Transverse colon (tissue), 4 donors: ENCODE data around the gene CRYBA4. TPM values are rescaled to one million over a fixed set of nuclear protein-coding genes. Genes with fewer than 3 reads are reported as not detected.

Source experiments
- DNase-seq: peaks from one replicate; pipeline ENCODE4 v3.0.0-alpha.2; 2019
- H3K27ac ChIP-seq, 4 donors: fragments of 200-600 bp; sonication (generic); 2 replicates each; pipeline ENCODE4 v1.5.1; 2016 to 2018; ENCODE audit warnings: inconsistent platforms in 4 of 4
- H3K27me3 ChIP-seq: fragments of 200-600 bp; sonication (generic); 2 replicates; pipeline ENCODE4 v1.5.1; 2017; ENCODE audit warnings: inconsistent platforms
- H3K36me3 ChIP-seq, 4 donors: fragments of 200-600 bp; sonication (generic); 2 replicates each; pipeline ENCODE4 v1.5.1; 2017 to 2019; ENCODE audit warnings: inconsistent platforms in 4 of 4
- H3K4me1 ChIP-seq, 4 donors: fragments of 200-600 bp; sonication (generic); 2 replicates each; pipeline ENCODE4 v1.5.1; 2017 to 2020; ENCODE audit warnings: inconsistent platforms in 4 of 4
- H3K4me3 ChIP-seq, 4 donors: fragments of 200-600 bp; sonication (generic); 1 replicate in 1 of 4; 2 replicates in 3 of 4; pipeline versions ENCODE4 v1.5.1 to v1.6.1; 2017 to 2019; ENCODE audit warnings: inconsistent platforms in 4 of 4
- H3K9me3 ChIP-seq, 2 donors: fragments of 200-600 bp; sonication (generic); 2 replicates each; pipeline ENCODE4 v1.5.1; 2017 to 2019; ENCODE audit warnings: inconsistent platforms in 2 of 2
- EP300 ChIP-seq: sonication (generic); formaldehyde crosslinking; IDR thresholded peaks from one replicate; pipeline ENCODE4 v1.6.1; 2017; ENCODE audit warnings: antibody characterized with exemption, low read depth
- POLR2A ChIP-seq: fragments of 450-650 bp; IDR thresholded peaks from one replicate; pipeline ENCODE4 v1.6.1; 2016; ENCODE audit warnings: antibody characterized with exemption, mild to moderate bottlenecking, moderate library complexity
- POLR2AphosphoS5 ChIP-seq, 3 donors: sonication (generic); formaldehyde crosslinking; IDR thresholded peaks; one replicate each; pipeline ENCODE4 v1.6.1; 2016; ENCODE audit warnings: antibody characterized with exemption in 3 of 3
- WGBS, 2 donors: methylation state at CpG; one replicate each; pipeline ENCODE4 v1.1.5; 2018; ENCODE audit warnings: low coverage in 1 of 2; 5-methylcytosine and 5-hydroxymethylcytosine counted together
- in situ Hi-C, 4 donors: fragments of 200-750 bp; cut with MboI; loops; one replicate each; pipeline versions ENCODE4 v1.15.0 to v1.15.1; 2017; ENCODE audit warnings: low sequenced_read_pairs in 3 of 4, low pct_ligation_motif_present in 1 of 4, low pct_unique_long_range_greater_than_20kb in 1 of 4
- intact Hi-C: fragments of 100-400 bp; cut with DNase I; formaldehyde crosslinking; loops from one replicate; pipeline ENCODE4 v1.15.1; 2023; ENCODE audit warnings: low total_unique reads
- total RNA-seq, 4 donors: library from RNA; depleted of rRNA; stranded (reverse); fragments of >200 nt; gene quantifications; one replicate each; pipeline ENCODE4 v1.1.0, GENCODE V29; 2016
- TF ChIP-seq, protein P1 (sequence below), 5 experiments: fragments of 200-600 bp in 3 of 5; fragments of 450-650 bp in 2 of 5; sonication (generic) in 3 of 5; IDR thresholded peaks; 1 replicate in 2 of 5; 2 replicates in 3 of 5; pipeline ENCODE4 v1.5.1; 2016 to 2017; ENCODE audit warnings: antibody characterized with exemption in 5 of 5, inconsistent platforms in 3 of 5, mild to moderate bottlenecking in 2 of 5, moderate library complexity in 1 of 5

Gene CRYBA4
- total RNA-seq, 4 donors from 2014 or later: not detected

DNA sequence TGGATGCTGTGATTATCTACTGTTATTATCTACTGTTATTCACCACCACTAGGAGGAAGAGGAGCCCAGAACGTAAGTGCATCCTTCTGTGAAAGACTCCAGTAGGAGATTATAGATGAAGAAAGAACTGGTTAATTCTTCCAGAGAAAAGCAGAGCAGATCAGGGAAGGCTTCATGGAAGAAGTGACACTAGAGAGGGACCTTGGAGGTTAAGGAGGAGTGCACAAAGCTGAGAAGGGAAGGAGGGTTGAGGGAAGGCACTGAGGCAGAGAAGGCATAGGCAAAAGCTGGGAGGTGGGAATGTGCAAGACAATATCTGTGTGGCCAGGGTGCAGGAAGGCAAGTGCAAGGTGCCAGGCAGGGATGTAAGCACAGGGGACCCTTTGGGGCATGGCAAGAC is 17.4 kb upstream of the CRYBA4 start:
- H3K4me3 ChIP-seq: no peak overlapping the region
- TF ChIP-seq, protein P1, sequence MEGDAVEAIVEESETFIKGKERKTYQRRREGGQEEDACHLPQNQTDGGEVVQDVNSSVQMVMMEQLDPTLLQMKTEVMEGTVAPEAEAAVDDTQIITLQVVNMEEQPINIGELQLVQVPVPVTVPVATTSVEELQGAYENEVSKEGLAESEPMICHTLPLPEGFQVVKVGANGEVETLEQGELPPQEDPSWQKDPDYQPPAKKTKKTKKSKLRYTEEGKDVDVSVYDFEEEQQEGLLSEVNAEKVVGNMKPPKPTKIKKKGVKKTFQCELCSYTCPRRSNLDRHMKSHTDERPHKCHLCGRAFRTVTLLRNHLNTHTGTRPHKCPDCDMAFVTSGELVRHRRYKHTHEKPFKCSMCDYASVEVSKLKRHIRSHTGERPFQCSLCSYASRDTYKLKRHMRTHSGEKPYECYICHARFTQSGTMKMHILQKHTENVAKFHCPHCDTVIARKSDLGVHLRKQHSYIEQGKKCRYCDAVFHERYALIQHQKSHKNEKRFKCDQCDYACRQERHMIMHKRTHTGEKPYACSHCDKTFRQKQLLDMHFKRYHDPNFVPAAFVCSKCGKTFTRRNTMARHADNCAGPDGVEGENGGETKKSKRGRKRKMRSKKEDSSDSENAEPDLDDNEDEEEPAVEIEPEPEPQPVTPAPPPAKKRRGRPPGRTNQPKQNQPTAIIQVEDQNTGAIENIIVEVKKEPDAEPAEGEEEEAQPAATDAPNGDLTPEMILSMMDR (IDR thresholded peaks at IDR 0.05): no peak
- TF ChIP-seq POLR2A (no peak), POLR2AphosphoS5 (IDR thresholded peaks at IDR 0.05) (no peak), EP300 (no peak)
- no peaks in the 10 kb centered on the region for H3K27me3 ChIP-seq
- H3K27ac ChIP-seq: no peak overlapping the region
- in situ Hi-C loops (no loop called here), intact Hi-C loops (no loop called here)
- H3K9me3 ChIP-seq: no peaks in the 10 kb centered on the region
- no peaks in the 10 kb centered on the region for H3K4me1 ChIP-seq
- H3K36me3 ChIP-seq: no peaks in the 10 kb centered on the region
- no peak for DNase-seq
- 87 to 100% methylated on average over 1 of the region's 1 CpG for WGBS, 2 donors

DNA sequence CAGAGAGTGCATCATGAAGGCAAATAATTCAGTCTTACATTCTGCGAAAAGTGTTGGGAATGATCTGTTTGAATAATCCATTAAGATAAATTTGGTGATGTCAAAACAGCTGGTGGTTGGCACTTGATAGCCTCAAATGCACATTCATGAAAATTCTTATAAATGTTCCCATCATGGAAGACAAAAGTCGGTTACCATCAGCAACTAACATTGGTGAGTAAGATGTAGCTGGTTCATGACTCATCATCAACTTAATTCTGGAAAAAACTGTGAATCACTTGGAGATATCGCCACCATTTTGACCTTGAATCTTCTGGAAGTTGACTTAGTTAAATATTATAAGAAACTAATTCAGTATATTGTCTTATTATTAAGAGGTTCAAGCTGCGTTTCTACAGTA is 15.2 kb upstream of the CRYBA4 start:
- no peaks in the 10 kb centered on the region for H3K4me1 ChIP-seq
- WGBS, 2 donors: 82 to 92% methylated on average over 4 of the region's 4 CpGs
- DNase-seq: no peak
- H3K4me3 ChIP-seq: no peak overlapping the region
- in situ Hi-C loops: no loop called here
- no peak overlapping the region for H3K27ac ChIP-seq
- no peaks in the 10 kb centered on the region for H3K36me3 ChIP-seq
- intact Hi-C loops: no loop called here
- H3K27me3 ChIP-seq: no peaks in the 10 kb centered on the region
- no peak for TF ChIP-seq POLR2AphosphoS5 (IDR thresholded peaks at IDR 0.05)
- TF ChIP-seq, protein P1 (IDR thresholded peaks at IDR 0.05): no peak
- no peak for TF ChIP-seq POLR2A
- no peak for TF ChIP-seq EP300
- H3K9me3 ChIP-seq: no peaks in the 10 kb centered on the region

DNA sequence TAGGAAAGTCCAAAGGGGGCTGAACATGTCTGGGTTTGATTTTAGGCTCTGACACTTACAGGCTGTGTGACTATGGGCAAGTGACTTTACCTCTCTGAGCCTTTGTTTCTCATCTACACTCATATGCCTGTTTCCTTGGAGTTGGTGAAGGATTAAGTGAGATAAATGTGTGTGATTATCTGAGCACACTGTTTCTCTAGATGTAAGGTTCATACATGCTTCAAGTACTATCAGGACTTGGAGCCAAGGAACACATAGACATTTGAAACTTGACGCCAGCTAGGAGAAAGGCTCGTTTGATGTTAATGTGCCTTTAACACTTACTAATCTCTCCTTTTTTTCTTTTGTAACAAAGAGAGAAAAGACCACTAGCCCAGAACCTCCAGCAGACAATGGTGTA is 13.6 kb upstream of the CRYBA4 start:
- Histone ChIP-seq H3K4me1 (no peaks in the 10 kb centered on the region), H3K27me3 (no peaks in the 10 kb centered on the region), H3K36me3 (no peaks in the 10 kb centered on the region), H3K4me3 (no peak overlapping the region), H3K9me3 (no peaks in the 10 kb centered on the region), H3K27ac (no peak overlapping the region)
- TF ChIP-seq EP300 (no peak), POLR2AphosphoS5 (IDR thresholded peaks at IDR 0.05) (no peak), POLR2A (no peak)
- TF ChIP-seq, protein P1 (IDR thresholded peaks at IDR 0.05): no peak
- DNase-seq: no peak
- 30% methylated on average over 2 of the region's 2 CpGs; no CpG with 5 or more reads in 1 of the 2 donors for WGBS, 2 donors
- intact Hi-C loops (no loop called here), in situ Hi-C loops (no loop called here)

DNA sequence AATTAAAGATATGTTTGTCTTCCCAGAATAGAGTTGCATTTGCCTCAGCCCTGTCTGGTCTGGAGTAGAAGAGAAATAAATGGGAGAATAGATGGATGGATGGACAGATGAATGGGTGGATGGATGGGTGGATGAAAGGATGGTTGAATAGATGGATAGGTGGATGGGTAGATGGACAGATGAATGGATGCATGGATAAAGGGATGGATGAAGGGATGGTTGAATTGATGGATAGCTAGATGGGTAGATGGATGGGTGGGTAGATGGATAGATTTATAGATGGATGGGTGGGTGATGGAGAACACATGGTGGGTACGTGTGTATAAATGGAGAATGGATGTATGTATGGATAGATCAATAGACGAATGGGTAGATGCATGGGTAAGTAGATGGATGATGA is 12.5 kb upstream of the CRYBA4 start:
- peaks cover 1% of the 10 kb centered on the region for H3K27me3 ChIP-seq
- in situ Hi-C loops: no loop called here

More for the DNA sequence above, 12.5 kb upstream of the CRYBA4 start:
- 79 to 90% methylated on average over 2 of the region's 2 CpGs for WGBS, 2 donors
- no peaks in the 10 kb centered on the region for H3K9me3 ChIP-seq
- no peak for DNase-seq
- H3K27ac ChIP-seq: no peak overlapping the region
- H3K4me3 ChIP-seq: no peak overlapping the region
- intact Hi-C loops: no loop called here
- H3K4me1 ChIP-seq: no peaks in the 10 kb centered on the region
- H3K36me3 ChIP-seq: no peaks in the 10 kb centered on the region
- TF ChIP-seq POLR2AphosphoS5 (IDR thresholded peaks at IDR 0.05): no peak
- TF ChIP-seq, protein P1 (IDR thresholded peaks at IDR 0.05): no peak
- TF ChIP-seq EP300: no peak
- no peak for TF ChIP-seq POLR2A
